GM12892 (cell line): Measurements from ENCODE around the gene MTHFR.

ENCODE experiments used
- POLR2A ChIP-seq: IDR thresholded peaks from 2 replicates; pipeline ENCODE4 v1.6.1; 2011; ENCODE audit warnings: low read depth, low read length, control low read depth
- POLR2AphosphoS5 ChIP-seq: IDR thresholded peaks from 2 replicates; pipeline ENCODE4 v1.6.1; 2011; ENCODE audit warnings: low read depth, low read length, control low read depth

GRCh38 chr1:11790880-11791715 lies 14.7 kb downstream of the MTHFR start:
- TF ChIP-seq POLR2A, result no peak
- no peak for TF ChIP-seq POLR2AphosphoS5
